ENCODE measurements around the gene SEC22A.
"Not testable (repeated sequence)": the region's sequence is repeated elsewhere in the genome, so short reads cannot be mapped to it uniquely, and the experiment has no call there.

The SEC22A gene

GRCh38 chr3:123169930-123170329 is 31.8 kb upstream of the SEC22A start:
- in situ Hi-C loops (cut with MboI; ENCODE audit: low sequenced_read_pairs), result no loop called here

- in situ Hi-C loops (cut with MboI; ENCODE audit: low sequenced_read_pairs), result no loop called here
Observed at GRCh38 chr3:123180791-123181190, 21.0 kb upstream of the SEC22A start.

GRCh38 chr3:123186695-123187094 is 15.0 kb upstream of the SEC22A start:
- in situ Hi-C loops (cut with MboI; ENCODE audit: low sequenced_read_pairs), result no loop called here

GRCh38 chr3:123188058-123188457 is 13.7 kb upstream of the SEC22A start:
- in situ Hi-C loops (cut with MboI; ENCODE audit: low sequenced_read_pairs), result no loop called here

- in situ Hi-C loops (cut with MboI; ENCODE audit: low sequenced_read_pairs), result no loop called here
Observed at GRCh38 chr3:123193448-123194101, 8.2 kb upstream of the SEC22A start.

- in situ Hi-C loops (cut with MboI; ENCODE audit: low sequenced_read_pairs), result no loop called here
Observed at GRCh38 chr3:123194552-123194951, 7.2 kb upstream of the SEC22A start.

GRCh38 chr3:123198372-123198771 is 3.4 kb upstream of the SEC22A start:
- in situ Hi-C loops (cut with MboI; ENCODE audit: low sequenced_read_pairs), result no loop called here

- in situ Hi-C loops (cut with MboI; ENCODE audit: low sequenced_read_pairs), result no loop called here
Observed at GRCh38 chr3:123201223-123201556, 553 bp upstream of the SEC22A start.

- in situ Hi-C loops (cut with MboI; ENCODE audit: low sequenced_read_pairs), result no loop called here
Observed at GRCh38 chr3:123202451-123202850, 708 bp downstream of the SEC22A start.

GRCh38 chr3:123218990-123219389 is 17.2 kb downstream of the SEC22A start:
- in situ Hi-C loops (cut with MboI; ENCODE audit: low sequenced_read_pairs), result no loop called here

- in situ Hi-C loops (cut with MboI; ENCODE audit: low sequenced_read_pairs), result not testable (repeated sequence)
Observed at GRCh38 chr3:123221369-123221768, 19.6 kb downstream of the SEC22A start.

GRCh38 chr3:123225016-123225415 is 23.3 kb downstream of the SEC22A start:
- in situ Hi-C loops (cut with MboI; ENCODE audit: low sequenced_read_pairs), result no loop called here

GRCh38 chr3:123226549-123226948 is 24.8 kb downstream of the SEC22A start:
- in situ Hi-C loops (cut with MboI; ENCODE audit: low sequenced_read_pairs), result no loop called here

GRCh38 chr3:123229145-123229544 is 27.4 kb downstream of the SEC22A start:
- in situ Hi-C loops (cut with MboI; ENCODE audit: low sequenced_read_pairs), result no loop called here

GRCh38 chr3:123236902-123237301 is 35.2 kb downstream of the SEC22A start:
- in situ Hi-C loops (cut with MboI; ENCODE audit: low sequenced_read_pairs), result no loop called here

GRCh38 chr3:123239186-123239585 is 37.4 kb downstream of the SEC22A start:
- in situ Hi-C loops (cut with MboI; ENCODE audit: low sequenced_read_pairs), result not testable (repeated sequence)

GRCh38 chr3:123239756-123240155 is 38.0 kb downstream of the SEC22A start:
- in situ Hi-C loops (cut with MboI; ENCODE audit: low sequenced_read_pairs), result no loop called here

GRCh38 chr3:123244128-123244527 is 42.4 kb downstream of the SEC22A start:
- in situ Hi-C loops (cut with MboI; ENCODE audit: low sequenced_read_pairs), result no loop called here

GRCh38 chr3:123246866-123247265 is 45.1 kb downstream of the SEC22A start:
- in situ Hi-C loops (cut with MboI; ENCODE audit: low sequenced_read_pairs), result no loop called here

- in situ Hi-C loops (cut with MboI; ENCODE audit: low sequenced_read_pairs), result no loop called here
Observed at GRCh38 chr3:123256256-123256655, 54.5 kb downstream of the SEC22A start.

- in situ Hi-C loops (cut with MboI; ENCODE audit: low sequenced_read_pairs), result no loop called here
Observed at GRCh38 chr3:123258359-123258758, 56.6 kb downstream of the SEC22A start.

- in situ Hi-C loops (cut with MboI; ENCODE audit: low sequenced_read_pairs), result no loop called here
Observed at GRCh38 chr3:123258811-123259420, 57.2 kb downstream of the SEC22A start.

GRCh38 chr3:123261666-123262065 is 59.9 kb downstream of the SEC22A start:
- in situ Hi-C loops (cut with MboI; ENCODE audit: low sequenced_read_pairs), result no loop called here

Measured in HL-60/S4 treated with retinoic acid at 250 ng/mL for 4 days and 3 days (cell line).